Skeletal muscle satellite cell (primary cell): ENCODE measurements around the gene SRRM1.
"Not testable (repeated sequence)": the region's sequence is repeated elsewhere in the genome, so short reads cannot be mapped to it uniquely, and the experiment has no call there.

Source experiments
- H3K27me3 ChIP-seq: 2 replicates; pipeline ENCODE4 v1.7.0; 2013; ENCODE audit warnings: low read length; ENCODE audit not compliant: control insufficient read depth, insufficient read depth
- H3K36me3 ChIP-seq: 2 replicates; pipeline ENCODE4 v1.7.0; 2013; ENCODE audit warnings: mild to moderate bottlenecking, control low read depth, low read length; ENCODE audit not compliant: insufficient read depth
- H3K4me1 ChIP-seq: 2 replicates; pipeline ENCODE4 v1.7.0; 2013; ENCODE audit warnings: low read length; ENCODE audit not compliant: control insufficient read depth, insufficient read depth
- H3K4me2 ChIP-seq: 2 replicates; pipeline ENCODE4 v1.7.0; 2013; ENCODE audit warnings: mild to moderate bottlenecking, low read length
- H3K4me3 ChIP-seq: 2 replicates; pipeline ENCODE4 v1.7.0; 2013; ENCODE audit warnings: low read length
- H3K9ac ChIP-seq: 2 replicates; pipeline ENCODE4 v1.7.0; 2013; ENCODE audit warnings: mild to moderate bottlenecking, low read depth, low read length, moderate library complexity
- H3K9me3 ChIP-seq: replicated peaks from 2 replicates; pipeline ENCODE4 v1.7.0; 2013; ENCODE audit warnings: mild to moderate bottlenecking, control low read depth, low read length

Gene SRRM1

DNA sequence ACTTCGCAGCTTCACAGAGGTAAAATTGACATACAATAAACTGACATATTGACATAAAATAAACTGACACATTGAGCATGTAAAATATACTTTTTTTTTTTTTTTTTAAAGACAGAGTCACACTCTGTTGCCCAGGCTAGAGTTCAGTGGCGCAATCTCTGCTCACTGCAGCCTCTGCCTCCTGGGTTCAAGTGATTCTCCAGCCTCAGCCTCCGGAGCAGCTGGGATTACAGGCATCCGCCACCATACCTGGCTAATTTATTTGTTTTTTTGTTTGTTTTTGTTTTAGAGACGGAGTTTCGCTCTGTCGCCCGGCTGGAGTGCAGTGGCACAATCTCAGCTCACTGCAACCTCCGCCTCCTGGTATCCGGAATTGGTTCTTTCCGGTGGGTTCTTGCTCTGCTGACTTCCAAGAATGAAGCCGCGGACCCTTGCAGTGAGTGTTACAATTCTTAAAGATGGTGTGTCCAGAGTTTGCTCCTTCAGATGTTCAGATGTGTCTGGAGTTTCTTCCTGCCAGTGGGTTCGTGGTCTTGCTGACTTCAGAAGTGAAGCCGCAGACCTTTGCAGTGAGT, 53.7 kb downstream of the SRRM1 start:
- Histone ChIP-seq H3K27me3 (no peaks in the 10 kb centered on the region), H3K4me2 (no peak overlapping the region), H3K4me3 (no peak overlapping the region), H3K9me3 (no peaks in the 10 kb centered on the region), H3K4me1 (peaks cover 15% of the 10 kb centered on the region), H3K9ac (no peak overlapping the region), H3K36me3 (no peaks in the 10 kb centered on the region)

DNA sequence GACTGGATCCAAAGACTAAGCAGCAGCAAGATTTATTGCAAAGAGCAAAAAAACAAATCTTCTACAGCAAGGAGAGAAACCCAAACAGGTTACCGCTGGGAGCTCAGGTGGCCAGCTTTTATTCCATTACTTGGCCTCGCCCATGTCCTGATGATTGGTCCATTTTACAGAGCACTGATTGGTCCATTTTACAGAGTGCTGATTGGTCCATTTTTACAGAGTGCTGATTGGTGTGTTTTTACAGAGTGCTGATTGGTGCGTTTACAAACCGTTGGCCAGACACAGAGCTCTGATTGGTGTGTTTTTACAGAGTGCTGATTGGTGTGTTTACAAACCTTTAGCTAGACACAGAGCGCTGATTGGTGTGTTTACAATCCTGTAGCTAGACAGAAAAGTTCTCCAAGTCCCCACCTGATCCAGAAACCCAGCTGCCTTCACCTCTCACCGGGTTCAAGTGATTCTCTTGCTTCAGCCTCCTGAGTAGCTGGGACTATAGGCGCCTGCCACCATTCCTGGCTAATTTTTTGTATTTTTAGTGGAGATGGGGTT, 54.4 kb downstream of the SRRM1 start:
- H3K4me1 ChIP-seq = peaks cover 19% of the 10 kb centered on the region
- not testable (repeated sequence) for H3K9ac ChIP-seq, H3K9me3 ChIP-seq, H3K4me3 ChIP-seq, H3K27me3 ChIP-seq, H3K4me2 ChIP-seq, H3K36me3 ChIP-seq

DNA sequence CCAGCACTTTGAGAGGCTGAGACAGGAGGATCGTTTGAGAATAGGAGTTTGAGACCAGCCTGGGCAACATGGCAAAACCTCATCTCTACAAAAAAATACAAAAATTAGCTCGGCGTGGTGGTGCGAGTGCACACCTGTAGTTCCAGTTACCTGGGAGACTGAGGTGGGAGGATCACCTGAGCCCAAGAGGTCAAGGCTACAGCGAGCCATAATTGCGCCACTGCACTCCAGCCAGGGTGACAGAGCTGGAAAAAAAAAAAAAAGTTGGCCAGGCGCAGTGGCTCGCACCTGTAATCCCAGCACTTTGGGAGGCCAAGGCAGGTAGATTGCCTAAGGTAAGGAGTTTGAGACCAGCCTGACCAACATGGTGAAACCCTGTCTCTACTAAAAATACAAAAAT, 55.2 kb downstream of the SRRM1 start:
- H3K9me3 ChIP-seq, H3K36me3 ChIP-seq, H3K27me3 ChIP-seq, H3K4me2 ChIP-seq, H3K4me3 ChIP-seq, H3K9ac ChIP-seq: not testable (repeated sequence)
- H3K4me1 ChIP-seq = peaks cover 21% of the 10 kb centered on the region

DNA sequence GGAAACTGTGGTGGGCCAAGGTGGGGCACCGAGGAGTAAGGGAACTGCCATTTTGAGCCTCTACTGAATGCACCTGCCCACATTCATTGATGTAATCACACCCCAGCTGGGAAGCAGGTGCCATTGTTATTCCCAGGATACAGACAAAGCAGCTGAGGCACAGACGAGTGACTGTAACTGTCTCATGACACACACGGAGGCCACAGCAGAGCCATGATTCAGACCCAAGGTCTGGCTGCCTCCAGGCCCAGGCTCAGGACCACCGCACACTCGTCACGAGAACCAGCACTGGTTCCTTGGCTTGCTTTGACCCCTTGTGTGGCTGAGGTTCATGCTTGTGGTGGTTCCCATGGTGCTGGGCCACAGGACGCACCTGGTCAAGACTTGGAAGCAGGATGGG, 56.5 kb downstream of the SRRM1 start:
- no peak overlapping the region for H3K4me3 ChIP-seq
- no peaks in the 10 kb centered on the region for H3K9me3 ChIP-seq
- H3K4me2 ChIP-seq = no peak overlapping the region
- H3K27me3 ChIP-seq = no peaks in the 10 kb centered on the region
- H3K9ac ChIP-seq = no peak overlapping the region
- peaks cover 17% of the 10 kb centered on the region for H3K4me1 ChIP-seq
- H3K36me3 ChIP-seq = no peaks in the 10 kb centered on the region

DNA sequence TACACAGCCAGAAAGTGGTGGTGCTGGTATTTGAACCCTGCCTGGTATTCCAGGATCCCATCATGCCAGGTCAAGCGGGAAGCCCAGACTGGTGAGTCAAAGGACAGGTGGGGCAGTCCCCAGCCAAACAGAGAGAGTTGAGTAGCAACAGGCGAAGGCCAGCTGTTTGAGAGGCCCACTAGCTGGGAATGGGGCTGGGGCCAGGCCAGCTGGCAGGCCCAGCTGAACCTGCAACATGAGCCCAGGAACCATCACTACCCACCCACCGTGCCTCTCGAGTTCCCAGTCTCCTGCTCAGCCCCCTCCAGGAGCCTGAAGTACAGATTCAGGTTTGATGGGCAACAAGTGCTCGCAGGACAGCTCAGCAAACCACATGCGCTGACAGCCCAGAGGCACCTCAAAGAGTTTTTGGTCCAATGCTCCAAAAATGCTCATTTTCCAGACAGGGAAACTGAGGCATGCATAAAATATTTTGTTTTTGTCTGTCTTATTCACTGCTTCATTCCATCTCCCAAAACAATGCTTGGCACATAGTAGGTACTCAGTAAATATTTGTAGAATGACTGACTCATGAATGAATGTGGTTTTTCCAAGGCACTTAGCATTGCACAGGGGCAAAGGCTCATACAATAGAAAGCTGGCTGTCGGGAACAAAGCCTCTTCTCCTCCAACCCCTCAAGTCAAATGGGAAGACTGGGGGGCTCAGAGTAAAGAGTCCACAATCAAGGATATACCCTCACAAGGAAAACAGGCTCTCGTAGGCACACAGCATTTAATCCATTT, 59.6 kb downstream of the SRRM1 start:
- Histone ChIP-seq H3K27me3 (no peaks in the 10 kb centered on the region), H3K36me3 (no peaks in the 10 kb centered on the region), H3K4me3 (no peak overlapping the region), H3K9me3 (no peaks in the 10 kb centered on the region), H3K4me2 (no peak overlapping the region), H3K9ac (no peak overlapping the region), H3K4me1 (peaks cover 26% of the 10 kb centered on the region)

DNA sequence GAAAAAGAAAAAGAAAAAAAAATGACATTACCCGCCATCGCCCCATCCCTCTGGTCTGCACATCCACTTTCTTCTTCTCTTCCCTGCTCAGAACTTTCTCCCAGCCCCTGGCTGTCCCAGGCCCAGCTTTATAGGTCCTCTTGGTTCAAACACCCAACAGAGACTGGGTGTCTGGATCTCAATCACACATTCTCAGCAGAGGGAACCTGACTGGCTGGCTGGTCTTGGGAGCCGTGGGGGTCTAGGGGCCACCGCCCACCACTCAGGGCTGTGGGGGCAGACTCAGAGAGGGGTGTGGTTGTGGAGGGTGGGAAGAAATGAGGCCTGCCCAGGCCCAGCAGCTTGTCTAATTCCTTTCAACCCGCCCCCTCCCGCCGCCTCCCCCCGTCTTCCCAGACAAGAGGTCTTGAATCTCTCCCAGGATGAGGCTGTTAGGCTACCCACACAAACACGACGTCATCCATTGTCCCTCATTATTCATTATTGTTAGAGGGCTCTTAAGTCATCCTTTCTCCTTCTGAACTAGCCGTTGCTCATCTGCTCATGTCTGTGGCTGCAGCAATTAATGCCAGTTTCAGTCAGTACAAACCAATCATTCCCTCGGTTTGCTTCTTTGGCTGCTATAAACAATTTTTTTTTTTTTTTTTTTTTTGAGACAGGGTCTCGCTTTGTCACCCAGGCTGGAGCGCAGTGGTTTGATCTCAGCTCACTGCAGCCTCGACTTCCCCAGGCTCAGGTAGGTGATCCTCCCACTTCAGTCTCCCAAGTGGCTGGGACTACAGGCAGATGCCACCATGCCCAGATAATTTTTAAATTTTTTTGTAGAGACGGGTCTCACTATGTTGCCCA, 61.5 kb downstream of the SRRM1 start:
- Histone ChIP-seq H3K4me2 (peak overlapping the region; percentile 3), H3K4me1 (peaks cover 31% of the 10 kb centered on the region), H3K4me3 (no peak overlapping the region), H3K27me3 (no peaks in the 10 kb centered on the region), H3K9me3 (no peaks in the 10 kb centered on the region), H3K36me3 (no peaks in the 10 kb centered on the region), H3K9ac (peak overlapping the region; percentile 61)

DNA sequence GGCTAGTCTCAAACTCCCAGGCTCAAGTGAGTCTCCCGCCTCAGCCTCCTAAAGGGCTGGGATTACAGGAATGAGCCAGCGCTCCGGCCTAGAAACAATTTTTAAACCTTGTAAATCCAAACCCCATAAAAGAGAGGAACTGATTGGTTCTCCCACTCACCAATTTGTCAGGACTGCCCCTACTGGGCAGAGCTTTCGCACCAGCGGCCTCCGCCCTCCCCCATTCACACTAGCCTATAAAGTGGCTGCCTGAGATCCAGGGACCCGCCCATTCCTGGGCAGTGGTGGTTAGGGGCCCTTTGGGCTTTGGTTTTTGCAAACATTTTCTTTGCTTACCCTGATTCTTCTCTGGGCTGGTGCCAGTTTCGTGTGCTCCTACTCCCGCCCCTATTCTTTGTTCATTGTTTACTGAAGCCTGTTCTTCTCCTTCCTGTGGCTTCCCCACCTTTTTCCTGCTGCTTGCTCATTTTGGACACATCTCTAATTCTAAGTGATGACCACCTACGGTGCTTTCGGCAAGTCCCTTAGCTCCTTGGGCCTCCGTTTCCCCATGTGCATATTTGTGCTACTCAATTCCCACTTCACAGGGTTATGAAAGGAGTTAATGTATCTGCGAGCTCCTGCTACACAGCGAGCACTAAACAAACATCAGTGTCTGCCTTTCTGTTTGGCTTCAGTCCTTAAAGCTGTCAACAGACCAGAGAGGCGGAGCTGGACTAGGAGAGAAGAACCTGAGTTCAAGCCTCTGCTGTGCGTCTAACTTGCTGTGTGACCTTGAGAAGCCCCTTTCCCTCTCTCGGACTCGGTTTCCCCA, 62.4 kb downstream of the SRRM1 start:
- Histone ChIP-seq H3K9me3 (no peaks in the 10 kb centered on the region), H3K4me2 (peak overlapping the region; percentile 12), H3K4me1 (peaks cover 31% of the 10 kb centered on the region), H3K27me3 (no peaks in the 10 kb centered on the region), H3K4me3 (no peak overlapping the region), H3K9ac (peak overlapping the region; percentile 61), H3K36me3 (no peaks in the 10 kb centered on the region)

DNA sequence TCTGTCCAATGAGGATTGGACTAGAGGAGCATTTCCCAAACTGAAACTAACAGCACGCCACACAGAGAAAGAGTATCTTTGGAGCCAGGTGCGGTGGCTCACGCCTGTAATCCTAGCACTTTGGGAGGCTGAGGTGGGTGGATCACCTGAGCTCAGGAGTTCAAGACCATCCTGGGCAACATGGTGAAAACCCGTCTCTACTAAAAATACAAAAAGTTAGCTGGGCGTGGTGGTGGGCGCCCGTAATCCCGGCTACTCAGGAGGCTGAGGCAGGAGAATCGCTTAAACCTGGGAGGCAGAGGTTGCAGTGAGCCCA, 62.9 kb downstream of the SRRM1 start:
- H3K4me1 ChIP-seq = peaks cover 31% of the 10 kb centered on the region
- H3K9me3 ChIP-seq, H3K4me2 ChIP-seq, H3K9ac ChIP-seq, H3K36me3 ChIP-seq, H3K4me3 ChIP-seq, H3K27me3 ChIP-seq: not testable (repeated sequence)

DNA sequence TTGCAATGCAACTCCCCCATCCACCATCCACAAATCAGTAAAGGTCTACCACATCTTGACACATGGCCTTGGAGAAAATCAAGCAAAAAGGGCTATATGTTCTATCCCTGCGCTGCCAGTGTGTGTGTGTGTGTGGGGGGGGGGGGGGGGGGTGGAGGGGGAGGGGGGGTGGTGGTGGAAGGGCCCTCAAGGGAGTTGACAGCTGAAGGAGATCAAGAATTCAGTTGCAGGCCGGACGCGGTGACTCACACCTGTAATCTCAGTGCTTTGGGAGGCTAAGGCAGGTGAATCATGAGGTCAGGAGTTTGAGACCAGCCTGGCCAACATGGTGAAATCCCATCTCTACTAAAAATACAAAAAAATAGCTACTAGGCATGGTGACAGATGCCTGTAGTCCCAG, 64.6 kb downstream of the SRRM1 start:
- no peaks in the 10 kb centered on the region for H3K36me3 ChIP-seq
- H3K9ac ChIP-seq = no peak overlapping the region
- no peaks in the 10 kb centered on the region for H3K9me3 ChIP-seq
- H3K27me3 ChIP-seq = no peaks in the 10 kb centered on the region
- no peak overlapping the region for H3K4me2 ChIP-seq
- no peak overlapping the region for H3K4me3 ChIP-seq
- peaks cover 28% of the 10 kb centered on the region for H3K4me1 ChIP-seq

DNA sequence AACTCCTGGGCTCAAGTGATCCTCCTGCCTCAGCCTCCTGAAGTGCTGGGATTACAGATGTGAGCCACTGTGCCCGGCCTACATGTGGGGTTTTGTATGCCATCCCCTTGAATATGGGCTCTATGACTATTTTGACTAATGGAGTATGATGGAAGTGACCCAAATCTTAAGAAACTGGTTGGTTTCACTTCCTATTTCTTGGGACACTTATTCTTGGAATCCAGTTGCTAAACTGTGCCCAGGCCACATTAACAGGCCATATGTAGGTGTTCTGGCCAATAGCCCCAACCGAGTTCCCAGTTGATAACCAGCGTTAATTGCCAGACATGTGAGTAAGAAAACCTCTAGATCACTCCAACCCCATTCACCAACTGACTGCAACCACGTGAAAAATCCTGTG, 65.8 kb downstream of the SRRM1 start:
- H3K36me3 ChIP-seq = no peaks in the 10 kb centered on the region

More for the DNA sequence above, 65.8 kb downstream of the SRRM1 start:
- H3K9ac ChIP-seq = no peak overlapping the region
- H3K4me2 ChIP-seq = no peak overlapping the region
- no peaks in the 10 kb centered on the region for H3K27me3 ChIP-seq
- no peaks in the 10 kb centered on the region for H3K9me3 ChIP-seq
- no peak overlapping the region for H3K4me3 ChIP-seq
- peaks cover 39% of the 10 kb centered on the region for H3K4me1 ChIP-seq
